ENCODE results near the gene UTF1. TPM values are rescaled to one million over a fixed set of nuclear protein-coding genes. Genes with fewer than 3 reads are reported as not detected.

UTF1 gene, protein sequence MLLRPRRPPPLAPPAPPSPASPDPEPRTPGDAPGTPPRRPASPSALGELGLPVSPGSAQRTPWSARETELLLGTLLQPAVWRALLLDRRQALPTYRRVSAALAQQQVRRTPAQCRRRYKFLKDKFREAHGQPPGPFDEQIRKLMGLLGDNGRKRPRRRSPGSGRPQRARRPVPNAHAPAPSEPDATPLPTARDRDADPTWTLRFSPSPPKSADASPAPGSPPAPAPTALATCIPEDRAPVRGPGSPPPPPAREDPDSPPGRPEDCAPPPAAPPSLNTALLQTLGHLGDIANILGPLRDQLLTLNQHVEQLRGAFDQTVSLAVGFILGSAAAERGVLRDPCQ
- total RNA-seq, result not detected in 2 replicates

DNA sequence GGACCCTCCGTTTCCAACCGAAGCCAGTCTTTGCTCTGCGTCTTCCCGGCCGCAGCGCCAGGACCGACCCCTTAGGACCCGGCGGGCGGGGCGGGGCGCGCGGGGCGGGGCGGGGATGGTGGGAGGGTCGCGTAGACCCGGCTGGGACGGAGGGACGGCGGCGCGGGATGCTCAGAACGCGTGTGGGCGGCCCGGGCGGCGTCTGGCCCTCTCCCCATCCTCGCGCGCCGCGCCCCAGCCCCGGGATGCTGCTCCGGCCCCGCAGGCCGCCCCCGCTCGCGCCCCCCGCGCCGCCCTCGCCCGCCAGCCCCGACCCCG, at the start of gene UTF1:
Gene UTF1, plus strand, starts transcription at position 174 of the 318 bp plus-strand sequence. Its CDS starts 72 bp downstream, at position 246.

DNA sequence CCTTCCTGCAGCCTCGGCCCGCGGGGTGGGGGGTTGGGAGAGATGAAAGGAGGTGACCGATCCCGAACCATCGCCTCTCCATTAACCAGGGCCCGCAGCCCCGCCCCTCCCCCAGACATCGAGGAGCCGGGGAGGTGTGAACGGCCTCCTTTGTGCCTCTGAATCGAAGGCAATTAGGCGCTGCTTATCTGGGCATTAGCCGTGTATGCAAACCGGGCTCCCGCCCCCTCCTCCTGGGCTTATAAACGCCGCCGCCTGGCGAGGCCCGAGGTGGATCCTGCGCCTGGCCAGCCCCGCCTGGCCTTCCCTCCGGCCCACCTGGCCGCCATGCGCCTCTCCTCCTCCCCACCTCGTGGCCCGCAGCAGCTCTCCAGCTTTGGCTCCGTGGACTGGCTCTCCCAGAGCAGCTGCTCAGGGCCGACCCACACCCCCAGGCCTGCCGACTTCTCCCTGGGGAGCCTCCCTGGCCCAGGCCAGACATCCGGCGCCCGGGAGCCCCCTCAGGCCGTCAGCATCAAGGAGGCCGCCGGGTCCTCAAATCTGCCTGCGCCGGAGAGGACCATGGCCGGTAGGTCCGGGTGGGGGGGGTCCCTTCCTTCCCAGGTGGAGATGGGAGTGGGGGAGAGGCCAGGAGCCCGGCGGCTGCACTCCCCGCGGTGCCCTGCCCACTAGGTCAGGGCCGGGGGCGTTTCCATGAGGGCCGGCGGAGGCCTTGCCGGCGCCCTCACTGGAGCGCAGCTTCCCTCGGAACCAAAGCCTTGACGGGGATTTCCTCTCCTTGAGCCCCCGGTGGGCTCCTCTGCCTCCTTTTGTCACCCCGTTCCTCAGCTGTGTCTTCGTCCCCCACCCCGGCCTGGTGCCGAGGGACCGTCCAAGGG, 7.8 kb downstream of the UTF1 start, which contains the start of gene VENTX:
Gene VENTX, plus strand, starts transcription at position 268 of the 878 bp plus-strand sequence. Its CDS starts 60 bp downstream, at position 328.

DNA sequence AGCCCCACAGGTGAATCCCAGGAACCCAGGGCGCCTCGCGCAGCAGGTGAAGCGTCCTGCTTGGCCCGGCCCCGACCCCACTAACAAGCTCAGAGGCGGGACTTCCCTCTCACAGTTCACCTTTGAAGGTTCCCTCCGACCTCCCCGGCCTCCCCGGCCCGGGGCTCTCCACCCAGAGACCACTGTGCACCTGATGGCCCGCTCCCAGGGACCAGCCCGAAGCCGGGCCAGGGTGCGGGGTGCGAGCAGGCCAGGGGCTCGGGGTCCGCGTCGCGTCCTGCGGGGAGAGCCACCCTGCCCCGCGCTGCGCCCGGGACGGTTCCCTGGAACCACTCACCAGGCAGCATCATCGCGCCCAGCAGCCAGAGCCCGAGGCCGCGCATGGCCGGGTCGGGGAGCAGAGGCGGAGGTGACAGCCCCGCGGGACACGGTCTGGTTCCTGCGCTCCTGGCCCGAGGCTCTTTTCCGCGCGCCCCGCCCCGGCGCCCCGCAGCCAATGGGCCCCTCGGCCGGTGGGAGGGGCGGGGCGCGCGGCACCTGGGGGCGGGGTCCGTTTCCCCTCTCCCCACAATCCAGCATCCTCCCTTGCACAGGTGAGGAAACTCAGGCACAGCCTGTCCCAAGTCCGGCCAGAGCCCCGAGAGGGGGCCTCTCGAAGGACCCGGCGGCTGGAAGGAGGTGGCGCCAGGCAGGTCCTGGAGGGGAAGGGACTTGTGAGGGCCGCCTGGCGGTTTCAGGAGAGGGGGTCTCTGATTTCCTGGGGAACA, 46.6 kb downstream of the UTF1 start, which contains the start of gene ADAM8:
Gene ADAM8, minus strand, starts transcription at position 434 of the 767 bp plus-strand sequence. Its CDS starts 51 bp downstream, at position 383.

Other genes with a start within 250 kb of the UTF1 start
- gene ADGRA1, start 142.3 kb upstream of the UTF1 start, total RNA-seq, result not detected in 2 replicates
- gene KNDC1, start 70.0 kb upstream of the UTF1 start, total RNA-seq, result 2.0 and 3.0 TPM in 2 replicates
- not detected in 2 replicates for gene VENTX, start 7.6 kb downstream of the UTF1 start, total RNA-seq
- 1.2 and 4.3 TPM in 2 replicates for gene ADAM8, start 46.7 kb downstream of the UTF1 start, total RNA-seq
- 51.1 and 64.4 TPM in 2 replicates for gene TUBGCP2, start 78.7 kb downstream of the UTF1 start, total RNA-seq
- gene ZNF511, start 78.7 kb downstream of the UTF1 start, total RNA-seq, result 14.1 and 16.0 TPM in 2 replicates
- 0.23 and 0.30 TPM in 2 replicates for gene CALY, start 106.7 kb downstream of the UTF1 start, total RNA-seq
- not detected in 2 replicates for gene PRAP1, start 117.2 kb downstream of the UTF1 start, total RNA-seq
- gene FUOM, start 127.8 kb downstream of the UTF1 start, total RNA-seq, result 7.5 and 12.8 TPM in 2 replicates
- 57.3 and 62.9 TPM in 2 replicates for gene ECHS1, start 143.1 kb downstream of the UTF1 start, total RNA-seq
- 5.4 and 5.6 TPM in 2 replicates for gene PAOX, start 149.0 kb downstream of the UTF1 start, total RNA-seq
- 22.9 and 26.1 TPM in 2 replicates for gene MTG1, start 163.9 kb downstream of the UTF1 start, total RNA-seq
- 0.59 and 1.6 TPM in 2 replicates for gene SPRN, start 194.4 kb downstream of the UTF1 start, total RNA-seq
- 1.5 and 2.7 TPM in 2 replicates for gene SCART1, start 223.7 kb downstream of the UTF1 start, total RNA-seq

Measured in smooth muscle cell of the umbilical artery (primary cell).